Muscle layer of colon (tissue), 2 donors: Measurements from ENCODE around the gene FNDC4.
"Not testable (repeated sequence)": the region's sequence is repeated elsewhere in the genome, so short reads cannot be mapped to it uniquely, and the experiment has no call there.

Experiments
- H3K27ac ChIP-seq: one replicate; pipeline ENCODE4 v1.7.0; 2013; ENCODE audit warnings: low read depth, mild to moderate bottlenecking, low read length, moderate library complexity
- H3K27me3 ChIP-seq, 2 donors: one replicate each; pipeline ENCODE4 v1.7.0; 2013; ENCODE audit warnings: low read length in 2 of 2, mild to moderate bottlenecking in 2 of 2; ENCODE audit not compliant: insufficient read depth in 2 of 2, control insufficient read depth in 1 of 2
- H3K36me3 ChIP-seq: one replicate; pipeline ENCODE4 v1.7.0; 2013; ENCODE audit warnings: mild to moderate bottlenecking, low read length; ENCODE audit not compliant: insufficient read depth
- H3K4me1 ChIP-seq: one replicate; pipeline ENCODE4 v1.7.0; 2013; ENCODE audit warnings: mild to moderate bottlenecking, low read length; ENCODE audit not compliant: insufficient read depth
- H3K4me3 ChIP-seq, 2 donors: one replicate each; pipeline ENCODE4 v1.7.0; 2013; ENCODE audit warnings: low read length in 2 of 2, low read depth in 1 of 2, mild to moderate bottlenecking in 1 of 2, moderate library complexity in 1 of 2
- H3K9ac ChIP-seq: one replicate; pipeline ENCODE4 v1.7.0; 2013; ENCODE audit warnings: low read length
- H3K9me3 ChIP-seq: one replicate; pipeline ENCODE4 v1.7.0; 2013; ENCODE audit warnings: mild to moderate bottlenecking, low read length
- donor health status: abdominal sarcoma.
- donor health status: Adenocarcinoma of cecum.

The FNDC4 gene

DNA sequence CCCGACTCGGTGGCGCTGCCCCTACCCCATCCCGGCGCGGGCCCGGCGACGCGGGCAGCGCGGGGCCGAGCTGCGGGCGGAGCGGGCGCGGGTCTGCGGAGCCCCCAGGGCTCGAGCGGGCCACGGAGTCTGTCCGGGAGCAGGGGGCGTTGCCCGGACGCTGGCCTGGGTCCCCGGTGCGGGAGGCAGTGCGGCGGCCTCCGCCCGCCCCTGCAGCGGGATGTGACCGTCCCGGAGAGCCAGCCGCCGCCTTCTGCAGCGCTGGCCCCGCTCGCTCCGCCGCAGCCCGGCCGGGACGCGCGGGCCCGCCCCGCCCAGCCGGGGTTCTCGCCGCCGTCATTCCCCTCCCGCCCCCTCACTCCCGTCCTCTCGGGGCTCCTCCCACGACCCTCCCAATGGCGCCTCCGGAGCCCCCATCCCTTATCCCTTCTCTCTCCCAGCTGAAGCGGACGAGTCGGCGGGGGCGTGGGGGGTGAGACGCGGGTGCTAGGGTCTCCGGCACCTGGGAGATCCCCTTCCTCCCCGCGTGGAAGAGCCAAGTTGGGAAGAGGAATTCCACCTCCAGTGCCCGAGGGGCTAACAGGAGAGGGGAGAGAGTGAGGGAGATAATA lies at the start of gene FNDC4:
TSS of gene FNDC4 (minus strand) at position 257 of the 611 bp plus-strand sequence. CDS start 521 bp downstream, outside the sequence.
- H3K27me3 ChIP-seq: peaks cover 7 to 11% of the 10 kb centered on the region in 2 donors
- peak within 1 kb of the TSS; percentile 32 for H3K27ac ChIP-seq

DNA sequence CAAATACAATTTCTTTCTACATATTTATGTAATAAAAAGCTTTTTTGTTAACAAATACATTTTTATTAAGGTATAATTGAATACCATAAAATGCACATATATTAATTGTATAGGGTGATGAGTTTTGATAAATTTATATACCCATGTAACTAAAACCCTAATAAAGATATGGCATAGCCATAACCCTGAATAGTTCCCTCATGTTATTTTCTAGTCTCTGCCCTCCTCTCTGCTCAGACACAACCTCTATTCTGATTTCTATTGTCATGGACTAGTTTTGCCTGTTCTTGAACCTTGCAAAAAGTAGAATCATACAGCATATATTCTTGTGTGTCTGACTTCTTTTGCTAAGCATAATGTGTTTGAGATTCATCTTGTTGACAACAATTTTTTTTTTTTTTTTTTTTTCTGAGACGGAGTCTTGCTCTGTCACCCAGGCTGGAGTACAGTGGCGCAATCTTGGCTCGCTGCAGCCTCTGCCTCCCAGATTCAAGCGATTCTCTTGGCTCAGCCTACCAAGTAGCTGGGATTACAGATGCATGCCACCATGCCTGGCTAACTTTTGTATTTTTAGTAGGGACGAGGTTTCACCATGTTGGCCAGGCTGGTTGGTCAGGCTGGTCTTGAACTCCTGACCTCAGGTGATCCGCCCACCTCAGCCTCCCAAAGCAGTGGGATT lies 49.3 kb upstream of the FNDC4 start:
- no peak overlapping the region for H3K27ac ChIP-seq
- H3K27me3 ChIP-seq: no peaks in the 10 kb centered on the region
- H3K4me3 ChIP-seq: no peak overlapping the region
- H3K4me1 ChIP-seq: no peaks in the 10 kb centered on the region
- no peaks in the 10 kb centered on the region for H3K36me3 ChIP-seq
- no peak overlapping the region for H3K9ac ChIP-seq
- no peaks in the 10 kb centered on the region for H3K9me3 ChIP-seq

More for the DNA sequence above, at the start of gene FNDC4:
- Histone ChIP-seq H3K9ac (peak within 1 kb of the TSS; percentile 13), H3K4me3 (peak within 1 kb of the TSS; percentile 26 to 71), H3K4me1 (peaks cover 3% of the 10 kb centered on the region), H3K36me3 (no peaks in the 10 kb centered on the region), H3K9me3 (no peaks in the 10 kb centered on the region)

- not testable (repeated sequence) for H3K9ac ChIP-seq, H3K27ac ChIP-seq, H3K27me3 ChIP-seq, H3K9me3 ChIP-seq, H3K4me1 ChIP-seq, H3K36me3 ChIP-seq, H3K4me3 ChIP-seq
Measured at GRCh38 chr2:27539649-27540048, 44.6 kb upstream of the FNDC4 start.

DNA sequence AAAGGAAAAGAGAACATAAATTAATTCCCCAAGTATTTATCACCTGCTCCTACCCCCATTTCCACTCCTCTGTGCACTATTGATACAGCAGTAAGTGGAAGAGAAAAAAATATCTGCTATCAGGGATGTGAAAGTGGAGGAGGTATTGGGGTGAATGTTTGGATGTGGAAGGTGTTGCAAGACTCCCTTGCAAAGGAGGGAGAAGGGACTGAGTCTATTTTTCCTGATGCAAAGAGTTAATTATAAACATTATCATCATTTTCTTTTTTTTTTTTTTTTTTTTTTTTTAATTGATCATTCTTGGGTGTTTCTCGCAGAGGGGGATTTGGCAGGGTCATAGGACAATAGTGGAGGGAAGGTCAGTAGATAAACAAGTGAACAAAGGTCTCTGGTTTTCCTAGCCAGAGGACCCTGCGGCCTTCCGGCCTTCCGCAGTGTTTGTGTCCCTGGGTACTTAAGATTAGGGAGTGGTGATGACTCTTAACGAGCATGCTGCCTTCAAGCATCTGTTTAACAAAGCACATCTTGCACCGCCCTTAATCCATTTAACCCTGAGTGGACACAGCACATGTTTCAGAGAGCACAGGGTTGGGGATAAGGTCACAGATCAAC lies 43.9 kb upstream of the FNDC4 start:
- not testable (repeated sequence) for H3K4me3 ChIP-seq, H3K27ac ChIP-seq, H3K4me1 ChIP-seq, H3K9ac ChIP-seq, H3K9me3 ChIP-seq, H3K36me3 ChIP-seq, H3K27me3 ChIP-seq

DNA sequence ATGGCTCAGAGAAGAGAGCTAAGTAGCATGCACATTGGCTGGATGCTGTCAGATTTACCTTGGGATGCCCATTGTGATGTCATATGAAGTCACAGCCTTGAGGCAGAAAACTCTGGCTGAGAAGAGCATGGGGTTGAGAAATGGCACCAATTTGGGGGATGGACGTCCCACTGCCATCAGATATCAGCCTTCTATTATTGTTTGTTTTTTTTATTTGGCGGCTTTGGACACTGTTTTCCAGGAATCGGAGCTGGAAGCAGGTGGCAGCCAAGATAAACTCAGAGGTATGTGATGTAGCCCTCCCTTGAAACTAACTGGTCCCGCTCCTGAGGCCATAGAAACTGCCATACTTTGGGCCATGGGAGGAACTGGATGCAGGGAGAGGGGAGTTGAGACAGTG lies 42.3 kb upstream of the FNDC4 start:
- H3K36me3 ChIP-seq: no peaks in the 10 kb centered on the region
- H3K9me3 ChIP-seq: no peaks in the 10 kb centered on the region
- H3K27me3 ChIP-seq: no peaks in the 10 kb centered on the region
- H3K4me3 ChIP-seq: no peak overlapping the region
- no peaks in the 10 kb centered on the region for H3K4me1 ChIP-seq
- no peak overlapping the region for H3K9ac ChIP-seq
- no peak overlapping the region for H3K27ac ChIP-seq

- Histone ChIP-seq H3K4me3 (no peak overlapping the region), H3K9ac (no peak overlapping the region), H3K27ac (no peak overlapping the region), H3K4me1 (no peaks in the 10 kb centered on the region), H3K36me3 (no peaks in the 10 kb centered on the region), H3K27me3 (no peaks in the 10 kb centered on the region), H3K9me3 (no peaks in the 10 kb centered on the region)
Measured at GRCh38 chr2:27531983-27532382, 37.0 kb upstream of the FNDC4 start.

DNA sequence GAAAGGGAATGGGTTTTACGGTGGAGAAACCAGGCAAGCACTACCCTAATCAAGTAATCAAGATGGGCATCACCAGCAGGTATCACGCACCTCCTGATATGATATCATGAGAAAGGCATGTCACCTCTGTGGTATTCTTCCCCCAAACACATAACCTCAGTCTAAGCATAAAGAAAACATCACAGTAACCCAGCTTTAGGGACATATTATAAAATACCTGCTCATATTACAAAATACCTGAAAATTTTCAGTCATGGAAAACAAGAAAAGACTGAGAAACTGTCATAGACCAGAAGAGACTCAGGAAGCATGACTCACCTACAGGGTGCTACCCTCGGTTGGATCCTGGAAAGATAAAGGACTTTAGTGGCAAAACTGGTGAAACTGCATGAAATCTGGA lies 32.2 kb upstream of the FNDC4 start:
- H3K9me3 ChIP-seq: no peaks in the 10 kb centered on the region

GRCh38 chr2:27522400-27522945 lies 27.5 kb upstream of the FNDC4 start:
- H3K36me3 ChIP-seq: no peaks in the 10 kb centered on the region
- H3K4me1 ChIP-seq: no peaks in the 10 kb centered on the region
- H3K27ac ChIP-seq: no peak overlapping the region
- no peak overlapping the region for H3K4me3 ChIP-seq
- no peaks in the 10 kb centered on the region for H3K27me3 ChIP-seq
- H3K9ac ChIP-seq: no peak overlapping the region
- H3K9me3 ChIP-seq: no peaks in the 10 kb centered on the region

More for the DNA sequence above, 32.2 kb upstream of the FNDC4 start:
- Histone ChIP-seq H3K36me3 (no peaks in the 10 kb centered on the region), H3K9ac (no peak overlapping the region), H3K4me3 (no peak overlapping the region), H3K27ac (no peak overlapping the region), H3K27me3 (no peaks in the 10 kb centered on the region), H3K4me1 (no peaks in the 10 kb centered on the region)

- Histone ChIP-seq H3K36me3 (no peaks in the 10 kb centered on the region), H3K4me1 (no peaks in the 10 kb centered on the region), H3K27ac (no peak overlapping the region), H3K27me3 (no peaks in the 10 kb centered on the region), H3K4me3 (no peak overlapping the region), H3K9me3 (no peaks in the 10 kb centered on the region), H3K9ac (no peak overlapping the region)
Measured at GRCh38 chr2:27520316-27520715, 25.3 kb upstream of the FNDC4 start.

DNA sequence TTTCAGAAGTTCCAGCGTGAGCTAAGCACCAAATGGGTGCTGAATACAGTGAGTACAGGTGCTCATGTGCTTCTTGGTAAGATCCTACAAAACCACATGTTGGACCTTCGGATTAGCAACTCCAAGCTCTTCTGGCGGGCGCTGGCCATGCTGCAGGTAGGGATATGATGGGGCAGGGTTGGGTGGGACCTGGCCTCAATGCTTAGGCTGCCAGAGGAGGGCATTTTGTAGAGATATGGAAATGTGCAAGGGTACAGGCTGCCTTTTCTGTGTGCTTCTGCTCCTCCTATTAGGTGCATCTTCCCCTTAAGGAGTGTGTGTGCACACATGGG lies 23.7 kb upstream of the FNDC4 start:
- H3K27ac ChIP-seq: no peak overlapping the region
- no peak overlapping the region for H3K9ac ChIP-seq
- H3K36me3 ChIP-seq: no peaks in the 10 kb centered on the region
- H3K4me3 ChIP-seq: no peak overlapping the region
- H3K4me1 ChIP-seq: no peaks in the 10 kb centered on the region
- no peaks in the 10 kb centered on the region for H3K27me3 ChIP-seq
- H3K9me3 ChIP-seq: no peaks in the 10 kb centered on the region

DNA sequence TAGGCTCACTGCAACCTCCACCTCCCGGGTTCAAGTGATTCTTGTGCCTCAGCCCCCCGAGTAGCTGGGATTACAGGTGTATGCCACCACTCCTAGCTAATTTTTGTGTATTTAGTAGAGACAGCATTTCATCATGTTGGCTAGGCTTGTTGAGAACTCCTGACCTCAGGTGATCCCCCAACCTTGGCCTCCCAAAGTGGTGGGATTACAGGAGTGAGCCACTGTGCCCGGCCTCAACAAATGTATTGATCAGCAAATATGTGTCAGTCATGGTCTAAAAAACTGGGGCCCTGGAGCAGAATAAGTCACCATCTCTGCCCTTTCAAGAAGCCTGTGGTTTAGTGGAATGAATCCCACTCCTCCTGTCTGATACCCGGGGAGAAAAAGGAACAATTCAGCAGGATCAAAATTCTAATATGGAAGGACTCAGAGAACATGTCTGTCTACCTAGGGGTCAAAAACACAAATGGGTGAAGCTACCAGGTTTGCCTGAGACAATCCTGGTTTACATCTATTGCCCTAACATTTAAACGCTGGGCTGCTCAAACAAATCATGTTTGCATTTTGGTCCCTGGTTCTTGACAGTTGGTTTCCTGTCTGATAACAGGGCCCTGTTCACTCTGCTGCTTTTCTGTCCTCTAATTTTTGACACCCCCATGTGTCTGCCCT lies 23.2 kb upstream of the FNDC4 start:
- no peak overlapping the region for H3K4me3 ChIP-seq
- no peaks in the 10 kb centered on the region for H3K36me3 ChIP-seq
- H3K9me3 ChIP-seq: no peaks in the 10 kb centered on the region
- no peaks in the 10 kb centered on the region for H3K27me3 ChIP-seq
- H3K9ac ChIP-seq: no peak overlapping the region
- H3K4me1 ChIP-seq: no peaks in the 10 kb centered on the region
- no peak overlapping the region for H3K27ac ChIP-seq
